Activated CD4-positive, alpha-beta memory T cell treated with anti-CD3 and anti-CD28 coated beads for 36 hours (primary cell): Measurements from ENCODE around the gene MAD1L1. TPM values are rescaled to one million over a fixed set of nuclear protein-coding genes. Genes with fewer than 3 reads are reported as not detected.

ENCODE experiments used
- CTCF ChIA-PET: fragments of 350-600 bp; sonication (Branson Sonifier 250); formaldehyde crosslinking; loops from one replicate; lab custom pipeline; 2021; ENCODE audit warnings: antibody characterized with exemption, inconsistent platforms; lab: Charles Lee
- POLR2A ChIA-PET: fragments of 350-600 bp; sonication (Branson Sonifier 250); formaldehyde crosslinking; loops from one replicate; lab custom pipeline; 2021; ENCODE audit warnings: antibody characterized with exemption; lab: Charles Lee
- DNase-seq: peaks from one replicate; pipeline ENCODE4 v3.0.0-alpha.2; 2020
- H3K27ac Mint-ChIP-seq: one replicate; pipeline ENCODE4 v1.8.0; 2021; ENCODE audit warnings: mixed read lengths
- H3K27me3 Mint-ChIP-seq: one replicate; pipeline ENCODE4 v1.8.0; 2021; ENCODE audit warnings: mixed read lengths
- H3K36me3 Mint-ChIP-seq: one replicate; pipeline ENCODE4 v1.8.0; 2021; ENCODE audit warnings: mixed read lengths
- H3K4me1 Mint-ChIP-seq: one replicate; pipeline ENCODE4 v1.8.0; 2021; ENCODE audit warnings: low read depth, mixed read lengths
- H3K4me3 Mint-ChIP-seq: one replicate; pipeline ENCODE4 v1.8.0; 2021; ENCODE audit warnings: mild to moderate bottlenecking, mixed read lengths
- H3K9me3 Mint-ChIP-seq: one replicate; pipeline ENCODE4 v1.8.0; 2021; ENCODE audit warnings: mixed read lengths
- intact Hi-C: fragments of 100-400 bp; cut with micrococcal nuclease; formaldehyde crosslinking; loops from one replicate; pipeline ENCODE4 v1.15.1; 2023
- total RNA-seq, 2 experiments: library from RNA; stranded (reverse); gene quantifications; one replicate each; pipeline ENCODE4 v1.2.3, GENCODE V29; 2021

MAD1L1 gene
- total RNA-seq, 2 experiments from 2014 or later = 44.4 to 47.8 TPM

DNA sequence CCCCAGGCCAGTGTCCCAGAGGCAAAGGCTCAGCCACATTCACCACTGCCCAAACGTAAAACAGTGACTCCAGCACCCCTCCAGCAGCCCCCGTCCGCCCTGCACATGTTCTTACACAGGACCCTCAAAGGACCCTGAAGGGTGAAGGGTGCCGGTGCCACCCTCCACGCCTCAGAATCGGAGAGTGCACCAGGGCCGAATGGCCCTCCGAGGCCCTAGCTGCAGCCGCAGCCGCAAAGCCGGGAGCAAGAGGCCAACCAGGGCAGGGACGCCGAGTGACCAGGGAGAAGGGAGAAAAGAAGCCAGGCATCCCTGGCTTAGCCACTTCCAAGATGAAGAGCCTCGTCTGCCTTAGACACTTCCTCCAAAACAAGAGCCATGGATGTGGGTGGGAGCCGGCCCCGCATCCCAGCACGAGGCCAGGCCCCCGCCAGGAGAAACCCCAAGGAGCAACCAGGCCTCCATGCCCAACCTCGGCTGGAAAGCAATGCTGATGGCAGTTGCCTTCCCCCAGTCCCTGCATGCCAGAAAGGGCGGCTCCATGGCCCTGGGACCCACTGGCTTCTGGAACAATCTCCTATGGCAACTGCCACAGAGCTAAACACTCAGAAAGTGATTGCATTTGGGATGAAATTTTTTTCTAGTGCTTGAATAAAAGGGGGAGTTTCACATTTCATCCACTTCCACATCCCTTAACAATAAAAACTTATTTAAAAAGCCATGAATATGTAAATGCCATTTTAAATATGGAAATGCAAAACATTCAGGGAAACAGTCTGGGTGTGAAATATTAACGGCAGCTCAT is 92.3 kb downstream of the MAD1L1 start:
- CTCF ChIA-PET = no interaction called here
- peaks cover 9% of the 10 kb centered on the region for H3K36me3 Mint-ChIP-seq
- no peak for DNase-seq
- intact Hi-C loops = no loop called here
- POLR2A ChIA-PET = no interaction called here
- no peaks in the 10 kb centered on the region for H3K27me3 Mint-ChIP-seq
- no peak overlapping the region for H3K27ac Mint-ChIP-seq
- H3K4me3 Mint-ChIP-seq = no peak overlapping the region
- H3K9me3 Mint-ChIP-seq = no peaks in the 10 kb centered on the region
- peaks cover 3% of the 10 kb centered on the region for H3K4me1 Mint-ChIP-seq

DNA sequence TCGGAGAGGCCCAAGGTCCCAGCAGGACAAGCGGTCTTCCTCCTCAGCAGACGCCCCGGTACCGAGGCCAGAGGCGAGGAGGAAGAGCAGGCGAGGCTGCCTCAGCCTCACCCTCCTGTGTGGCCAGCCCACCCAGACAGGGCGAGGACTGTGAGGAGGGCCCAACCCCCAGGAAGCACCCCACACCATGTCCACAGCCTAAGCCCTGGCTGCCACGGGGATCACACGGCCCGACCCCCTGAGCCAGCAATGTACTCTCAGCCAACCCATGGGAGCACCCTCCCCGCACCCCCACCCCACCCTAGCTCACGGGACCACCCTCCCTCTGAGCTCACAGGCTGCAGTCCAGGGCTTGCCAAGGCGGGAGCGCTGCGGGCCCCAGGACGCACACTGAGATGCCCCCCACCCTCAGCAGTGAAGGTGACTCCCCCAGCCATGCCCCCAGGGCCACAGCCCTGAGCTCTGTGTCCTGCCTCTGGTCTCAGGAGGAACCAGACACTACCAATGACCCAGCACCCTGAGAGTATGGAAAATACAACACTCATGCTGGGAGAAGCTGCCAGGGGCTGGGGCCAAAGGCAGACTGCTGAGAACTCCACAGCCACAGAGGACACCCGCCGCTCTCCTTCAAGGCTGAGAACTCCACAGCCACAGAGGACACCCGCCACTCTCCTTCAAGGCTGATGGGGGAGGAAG is 93.6 kb downstream of the MAD1L1 start:
- no peak overlapping the region for H3K27ac Mint-ChIP-seq
- H3K4me1 Mint-ChIP-seq = peaks cover 3% of the 10 kb centered on the region
- CTCF ChIA-PET = no interaction called here
- intact Hi-C loops = no loop called here
- H3K27me3 Mint-ChIP-seq = no peaks in the 10 kb centered on the region
- no peaks in the 10 kb centered on the region for H3K9me3 Mint-ChIP-seq
- POLR2A ChIA-PET = no interaction called here
- H3K4me3 Mint-ChIP-seq = no peak overlapping the region
- peaks cover 7% of the 10 kb centered on the region for H3K36me3 Mint-ChIP-seq
- no peak for DNase-seq

DNA sequence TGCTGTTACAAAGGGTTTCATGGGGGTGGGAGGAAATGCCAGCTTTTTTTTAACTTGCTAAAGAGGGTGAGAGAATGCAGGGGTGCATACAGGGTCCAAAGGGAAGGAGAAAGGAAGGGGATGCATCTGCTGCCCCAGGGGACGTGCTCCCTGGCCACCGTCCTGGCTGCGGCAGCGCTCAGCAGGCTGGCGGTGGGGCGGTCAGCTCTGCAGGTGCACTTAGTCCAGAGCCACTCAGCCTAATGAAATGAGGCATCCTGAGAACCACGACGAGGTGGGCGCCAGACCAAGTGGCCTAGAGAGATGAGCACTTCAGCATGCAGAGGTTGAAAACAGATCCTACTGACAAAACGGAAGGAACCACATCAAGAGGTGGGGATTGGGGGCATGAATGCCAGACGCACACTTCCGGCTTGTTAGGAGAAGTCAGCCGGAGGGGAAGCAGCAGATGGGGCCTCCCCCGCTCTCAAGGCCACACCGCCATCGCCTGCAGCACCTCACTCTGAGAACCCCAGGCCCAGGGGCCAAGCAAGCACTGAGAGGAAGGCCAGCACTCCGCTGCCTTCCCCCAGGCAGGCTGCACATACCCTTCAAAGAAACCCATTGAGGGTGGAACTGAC is 94.5 kb downstream of the MAD1L1 start:
- H3K36me3 Mint-ChIP-seq = peaks cover 4% of the 10 kb centered on the region
- H3K27me3 Mint-ChIP-seq = no peaks in the 10 kb centered on the region
- ChIA-PET CTCF (no interaction called here), POLR2A (no interaction called here)
- H3K4me3 Mint-ChIP-seq = no peak overlapping the region
- H3K27ac Mint-ChIP-seq = no peak overlapping the region
- intact Hi-C loops = no loop called here
- peaks cover 3% of the 10 kb centered on the region for H3K4me1 Mint-ChIP-seq
- H3K9me3 Mint-ChIP-seq = no peaks in the 10 kb centered on the region
- DNase-seq = peak; percentile 56

DNA sequence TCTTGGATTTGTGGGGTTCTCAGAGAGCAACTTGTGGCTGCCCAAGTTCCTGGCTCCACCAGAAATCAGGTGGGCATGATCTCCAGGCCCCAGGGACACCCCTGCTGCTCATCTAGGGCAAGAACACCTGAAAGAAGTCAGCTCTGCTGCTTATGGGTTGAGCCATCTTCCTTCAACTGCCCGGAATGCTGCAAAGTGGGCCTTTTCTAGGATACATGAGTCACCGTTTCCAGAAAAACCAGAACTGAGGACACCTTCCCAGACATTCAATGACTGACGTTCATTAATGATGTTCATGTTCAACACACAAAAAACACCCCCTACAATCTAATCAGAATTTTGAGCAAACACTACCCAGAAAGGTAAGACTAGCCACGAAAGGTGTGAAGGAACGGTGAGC is 98.0 kb downstream of the MAD1L1 start:
- Mint-ChIP-seq H3K4me3 (no peak overlapping the region), H3K4me1 (peaks cover 3% of the 10 kb centered on the region), H3K27ac (no peak overlapping the region), H3K9me3 (no peaks in the 10 kb centered on the region), H3K36me3 (peaks cover 3% of the 10 kb centered on the region), H3K27me3 (no peaks in the 10 kb centered on the region)
- DNase-seq = no peak
- ChIA-PET POLR2A (no interaction called here), CTCF (no interaction called here)
- intact Hi-C loops = no loop called here

DNA sequence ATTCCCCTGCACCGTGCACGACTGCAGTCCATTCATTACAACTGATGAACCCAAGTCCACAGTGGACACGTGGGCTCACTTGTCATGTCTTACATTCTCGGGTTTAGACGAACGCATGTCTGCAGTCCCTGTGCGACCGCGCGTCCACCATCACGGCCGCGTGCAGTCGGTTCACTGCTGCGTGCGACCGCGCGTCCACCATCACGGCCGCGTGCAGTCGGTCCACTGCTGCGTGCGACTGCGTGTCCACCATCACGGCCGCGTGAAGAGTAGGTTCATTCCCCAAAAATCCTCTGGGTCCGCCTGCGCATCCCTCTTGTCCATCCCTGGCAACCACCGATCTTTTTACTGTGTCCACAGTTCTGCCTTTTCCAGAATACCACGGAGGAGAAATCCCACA is 100.5 kb downstream of the MAD1L1 start:
- intact Hi-C loops = no loop called here
- Mint-ChIP-seq H3K9me3 (no peaks in the 10 kb centered on the region), H3K27ac (no peak overlapping the region), H3K4me3 (no peak overlapping the region), H3K27me3 (no peaks in the 10 kb centered on the region), H3K4me1 (no peaks in the 10 kb centered on the region), H3K36me3 (peaks cover 3% of the 10 kb centered on the region)
- ChIA-PET POLR2A (no interaction called here), CTCF (no interaction called here)
- no peak for DNase-seq

DNA sequence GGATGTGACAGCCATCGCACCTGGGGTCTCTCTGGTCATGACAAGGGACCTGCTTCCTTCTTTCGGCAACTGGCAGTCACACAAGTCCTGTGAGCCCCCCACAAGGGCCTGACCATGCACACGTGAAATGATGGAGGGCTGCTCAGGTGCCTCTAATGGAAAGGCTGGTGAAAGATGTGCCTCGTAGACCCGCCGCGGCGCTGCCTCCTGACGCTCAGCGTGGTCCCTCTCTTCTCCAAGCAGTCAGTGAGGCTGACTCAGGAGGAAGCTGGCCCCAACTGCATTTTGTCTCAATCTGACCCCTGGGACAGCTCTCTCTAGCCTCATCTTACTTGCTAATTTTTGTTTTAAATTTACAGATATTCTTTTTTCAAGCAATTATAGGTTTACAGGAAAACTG is 100.9 kb downstream of the MAD1L1 start:
- H3K9me3 Mint-ChIP-seq = no peaks in the 10 kb centered on the region
- no peak overlapping the region for H3K4me3 Mint-ChIP-seq
- ChIA-PET POLR2A (no interaction called here), CTCF (no interaction called here)
- no peak for DNase-seq
- H3K27ac Mint-ChIP-seq = no peak overlapping the region
- H3K36me3 Mint-ChIP-seq = peaks cover 3% of the 10 kb centered on the region
- H3K27me3 Mint-ChIP-seq = no peaks in the 10 kb centered on the region
- no peaks in the 10 kb centered on the region for H3K4me1 Mint-ChIP-seq
- intact Hi-C loops = no loop called here

DNA sequence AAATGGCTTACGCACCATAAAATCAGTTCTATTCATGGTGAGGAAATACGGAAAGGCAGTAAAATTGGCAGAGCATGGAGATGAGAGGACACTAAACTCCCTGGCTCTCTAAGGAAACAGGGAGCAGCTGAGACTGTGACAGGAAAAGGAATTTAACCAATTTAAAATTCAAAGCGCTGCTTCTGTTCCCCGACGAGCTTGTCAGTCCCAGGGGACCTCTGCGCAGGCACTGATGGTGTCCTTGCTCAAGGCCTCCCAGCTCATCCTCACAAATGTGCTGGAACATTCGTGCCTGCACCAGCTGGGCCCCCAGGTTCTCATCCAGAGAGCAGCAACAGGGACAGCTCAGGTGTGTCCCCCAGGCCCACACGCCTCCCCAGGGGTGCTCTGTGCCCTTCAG is 101.4 kb downstream of the MAD1L1 start:
- H3K36me3 Mint-ChIP-seq = peaks cover 3% of the 10 kb centered on the region
- H3K27me3 Mint-ChIP-seq = no peaks in the 10 kb centered on the region
- CTCF ChIA-PET = no interaction called here
- intact Hi-C loops = no loop called here
- no peaks in the 10 kb centered on the region for H3K9me3 Mint-ChIP-seq
- no peak overlapping the region for H3K4me3 Mint-ChIP-seq
- no peak for DNase-seq
- H3K4me1 Mint-ChIP-seq = no peaks in the 10 kb centered on the region
- POLR2A ChIA-PET = no interaction called here
- no peak overlapping the region for H3K27ac Mint-ChIP-seq

DNA sequence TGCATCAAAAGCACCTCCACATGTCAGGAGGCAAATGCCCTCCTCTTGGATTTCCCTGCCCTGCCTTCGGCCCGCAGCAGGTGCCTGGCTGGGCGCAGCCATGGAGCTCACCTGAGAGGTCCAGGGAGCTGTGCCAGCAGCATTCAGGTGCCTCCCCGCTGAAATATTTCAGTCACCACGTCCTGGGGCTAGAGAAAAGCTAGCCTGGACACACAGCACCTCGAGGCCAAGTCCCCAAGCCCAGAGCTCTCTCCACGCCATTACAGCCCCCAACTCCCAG is 102.7 kb downstream of the MAD1L1 start:
- intact Hi-C loops = no loop called here
- Mint-ChIP-seq H3K27me3 (no peaks in the 10 kb centered on the region), H3K4me3 (no peak overlapping the region), H3K36me3 (peaks cover 2% of the 10 kb centered on the region), H3K27ac (no peak overlapping the region), H3K9me3 (no peaks in the 10 kb centered on the region), H3K4me1 (no peaks in the 10 kb centered on the region)
- ChIA-PET CTCF (no interaction called here), POLR2A (interaction anchor here (0.5 kb wide), 1 partner anchor 174 kb away, joined by 3 read pairs; no protein-coding TSS in a partner anchor)
- no peak for DNase-seq

DNA sequence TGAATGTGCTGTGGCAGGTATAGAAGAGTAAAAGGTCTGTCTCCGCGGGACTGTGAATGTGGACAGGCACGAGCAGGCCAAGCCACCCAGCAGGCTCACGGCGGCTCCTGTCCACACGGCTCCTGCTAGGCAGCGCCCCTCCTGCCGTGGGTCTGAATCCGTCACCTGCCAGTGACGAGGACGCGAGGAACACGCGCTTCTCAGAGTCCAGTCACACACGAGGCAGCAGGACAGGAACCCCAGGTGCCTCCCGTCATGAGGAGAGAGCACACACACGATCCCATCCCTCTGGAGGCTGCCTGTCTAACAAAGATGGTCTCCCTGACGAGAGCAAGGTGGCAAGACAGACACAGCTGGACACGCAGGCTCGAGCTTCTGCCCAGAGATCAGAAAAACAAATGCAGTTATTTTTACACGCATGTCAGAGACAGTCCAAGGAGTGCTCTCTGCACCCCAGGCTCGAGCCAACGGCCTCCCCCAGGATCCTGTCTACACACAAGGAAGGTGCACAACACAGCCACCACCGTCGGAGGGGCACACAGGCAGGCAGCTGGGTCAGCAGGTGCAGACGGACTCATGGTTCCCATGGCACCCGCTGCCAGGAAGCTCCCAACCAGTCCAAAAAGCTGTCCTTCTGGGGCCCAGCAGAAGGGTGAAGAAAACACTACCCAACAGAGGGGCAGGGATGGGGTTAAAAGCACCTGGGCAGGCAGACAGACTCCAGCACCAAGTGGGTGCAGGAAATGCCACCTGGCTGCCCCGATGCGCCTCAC is 103.2 kb downstream of the MAD1L1 start:
- Mint-ChIP-seq H3K36me3 (no peaks in the 10 kb centered on the region), H3K4me1 (no peaks in the 10 kb centered on the region), H3K4me3 (no peak overlapping the region), H3K9me3 (no peaks in the 10 kb centered on the region), H3K27me3 (no peaks in the 10 kb centered on the region), H3K27ac (no peak overlapping the region)
- DNase-seq = no peak
- intact Hi-C loops = no loop called here
- ChIA-PET CTCF (no interaction called here), POLR2A (interaction anchor here (0.5 kb wide), 1 partner anchor 175 kb away, joined by 3 read pairs; no protein-coding TSS in a partner anchor)

DNA sequence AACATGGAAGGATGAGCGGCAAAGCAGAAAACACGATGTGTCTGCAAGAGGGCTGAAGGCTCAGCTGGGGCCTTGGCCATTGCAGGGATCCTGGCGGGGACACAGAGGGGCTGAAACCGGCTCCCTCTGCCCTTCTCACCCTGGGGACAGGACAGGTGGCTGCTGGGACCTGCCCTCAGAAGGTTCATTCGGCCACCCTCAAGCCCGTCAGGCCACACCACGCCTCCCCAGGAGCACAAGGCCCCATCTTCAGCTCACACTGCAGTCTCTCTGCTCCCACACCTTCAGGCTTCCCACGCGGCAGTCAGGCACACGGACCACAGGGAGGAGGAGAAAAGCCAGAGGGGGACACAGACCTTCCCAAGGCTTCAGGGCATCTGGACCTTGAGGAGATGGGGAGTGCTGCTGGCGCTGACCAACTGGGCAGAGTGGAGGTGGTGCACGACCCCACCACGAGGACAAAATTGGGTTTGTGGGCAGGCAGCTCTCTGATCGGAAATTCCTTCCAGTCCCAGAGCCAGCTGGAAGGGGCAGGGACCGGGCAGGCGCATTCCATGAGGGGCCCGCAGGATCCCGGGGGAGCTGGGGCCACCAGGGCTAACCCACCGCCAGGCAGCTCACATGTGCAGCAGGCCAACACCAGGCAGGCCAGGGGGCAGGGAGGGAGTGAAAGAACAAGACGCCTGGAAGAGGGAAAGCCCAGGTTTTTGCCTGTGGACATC is 104.0 kb downstream of the MAD1L1 start:
- no peak for DNase-seq
- H3K4me3 Mint-ChIP-seq = no peak overlapping the region
- H3K9me3 Mint-ChIP-seq = no peaks in the 10 kb centered on the region
- intact Hi-C loops = no loop called here
- H3K27me3 Mint-ChIP-seq = no peaks in the 10 kb centered on the region
- CTCF ChIA-PET = no interaction called here
- no peak overlapping the region for H3K27ac Mint-ChIP-seq
- no peaks in the 10 kb centered on the region for H3K4me1 Mint-ChIP-seq
- POLR2A ChIA-PET = no interaction called here
- H3K36me3 Mint-ChIP-seq = no peaks in the 10 kb centered on the region

DNA sequence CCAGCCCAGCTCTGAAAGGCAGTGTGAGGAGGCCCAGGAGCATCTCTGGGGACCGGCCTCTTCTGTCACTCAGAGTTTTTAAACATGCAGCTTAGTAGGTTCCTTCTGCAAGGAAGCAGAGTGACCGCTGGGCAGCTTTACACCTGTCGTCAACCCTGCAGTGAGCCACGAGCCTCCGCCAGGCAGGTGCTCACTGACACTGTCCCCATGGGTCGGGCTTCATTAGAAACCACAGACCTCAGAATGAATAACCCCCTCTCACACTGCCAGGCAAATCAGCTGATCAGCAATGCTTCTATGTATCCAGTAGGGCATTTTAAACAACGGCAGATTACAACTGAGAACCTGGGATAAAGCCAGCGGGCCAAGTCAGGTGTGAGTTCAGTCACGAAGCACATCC is 106.1 kb downstream of the MAD1L1 start:
- H3K4me1 Mint-ChIP-seq = no peaks in the 10 kb centered on the region
- POLR2A ChIA-PET = no interaction called here
- H3K27ac Mint-ChIP-seq = no peak overlapping the region
- intact Hi-C loops = no loop called here
- CTCF ChIA-PET = no interaction called here
- no peaks in the 10 kb centered on the region for H3K36me3 Mint-ChIP-seq
- H3K4me3 Mint-ChIP-seq = no peak overlapping the region
- no peak for DNase-seq
- H3K27me3 Mint-ChIP-seq = no peaks in the 10 kb centered on the region
- H3K9me3 Mint-ChIP-seq = no peaks in the 10 kb centered on the region

DNA sequence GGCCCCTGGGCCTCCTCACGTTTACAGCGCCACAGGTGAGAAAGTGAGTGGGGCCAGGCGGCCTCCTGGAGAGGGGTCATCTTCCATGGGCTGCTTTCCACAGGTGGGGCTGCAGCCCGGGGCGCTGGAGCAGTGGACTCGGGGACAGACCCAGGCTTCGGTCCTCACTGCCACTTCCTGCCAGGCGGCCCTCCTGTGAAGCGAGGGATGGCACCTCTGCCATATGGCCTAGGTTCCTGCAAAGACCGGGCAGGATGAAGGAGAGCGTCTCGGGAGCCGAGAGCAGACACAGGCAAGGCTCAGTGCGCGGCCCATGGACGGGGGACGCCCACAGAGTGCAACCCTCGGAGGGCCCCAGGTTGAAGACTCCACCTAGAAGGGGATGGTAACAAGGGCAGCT is 106.8 kb downstream of the MAD1L1 start:
- Mint-ChIP-seq H3K27me3 (no peaks in the 10 kb centered on the region), H3K27ac (no peak overlapping the region), H3K4me1 (no peaks in the 10 kb centered on the region), H3K9me3 (no peaks in the 10 kb centered on the region), H3K4me3 (no peak overlapping the region), H3K36me3 (no peaks in the 10 kb centered on the region)
- DNase-seq = no peak
- intact Hi-C loops = no loop called here
- CTCF ChIA-PET = no interaction called here
- POLR2A ChIA-PET = no interaction called here
